GM08714 (cell line): ENCODE data around the gene RNF26.

Experiments used
- H3K4me3 ChIP-seq: fragments of 200-500 bp; sonication (Bioruptor generic); 2 replicates; pipeline ENCODE4 v1.5.1; 2014; ENCODE audit warnings: mild to moderate bottlenecking, low read length, inconsistent platforms
- ZNF274 ChIP-seq: IDR thresholded peaks from 2 replicates; pipeline ENCODE4 v1.6.1; 2012; ENCODE audit warnings: mild to moderate bottlenecking, low read depth, low read length

The RNF26 gene

GRCh38 chr11:119347242-119347641 is 12.9 kb downstream of the RNF26 start:
- no peak overlapping the region for H3K4me3 ChIP-seq
- TF ChIP-seq ZNF274: no peak

GRCh38 chr11:119347940-119348605 is 13.7 kb downstream of the RNF26 start:
- H3K4me3 ChIP-seq: no peak overlapping the region
- TF ChIP-seq ZNF274: no peak

GRCh38 chr11:119350302-119350701 is 16.0 kb downstream of the RNF26 start:
- no peak for TF ChIP-seq ZNF274
- no peak overlapping the region for H3K4me3 ChIP-seq

- H3K4me3 ChIP-seq: no peak overlapping the region
- no peak for TF ChIP-seq ZNF274
Measured at GRCh38 chr11:119351232-119351631, 16.9 kb downstream of the RNF26 start.

GRCh38 chr11:119352857-119353260 is 18.5 kb downstream of the RNF26 start:
- no peak overlapping the region for H3K4me3 ChIP-seq
- TF ChIP-seq ZNF274: no peak

GRCh38 chr11:119355091-119355843 is 20.9 kb downstream of the RNF26 start:
- no peak for TF ChIP-seq ZNF274
- H3K4me3 ChIP-seq: no peak overlapping the region

- peak overlapping the region; percentile 27; the same call in 1 of the 2 replicates for H3K4me3 ChIP-seq
Measured at GRCh38 chr11:119356349-119357031, 22.2 kb downstream of the RNF26 start.

GRCh38 chr11:119357074-119357473 is 22.7 kb downstream of the RNF26 start:
- TF ChIP-seq ZNF274: no peak
- H3K4me3 ChIP-seq: no peak overlapping the region

More at GRCh38 chr11:119356349-119357031, 22.2 kb downstream of the RNF26 start:
- no peak for TF ChIP-seq ZNF274

- no peak for TF ChIP-seq ZNF274
- H3K4me3 ChIP-seq: no peak overlapping the region
Measured at GRCh38 chr11:119359365-119360214, 25.3 kb downstream of the RNF26 start.

- H3K4me3 ChIP-seq: no peak overlapping the region
- TF ChIP-seq ZNF274: no peak
Measured at GRCh38 chr11:119361056-119361787, 26.9 kb downstream of the RNF26 start.

GRCh38 chr11:119361941-119362725 is 27.8 kb downstream of the RNF26 start:
- no peak overlapping the region for H3K4me3 ChIP-seq
- TF ChIP-seq ZNF274: no peak

- no peak overlapping the region for H3K4me3 ChIP-seq
- no peak for TF ChIP-seq ZNF274
Measured at GRCh38 chr11:119362741-119363080, 28.4 kb downstream of the RNF26 start.
